Inflammatory macrophage treated with lipopolysaccharide for 1 hour (primary cell): ENCODE results near the gene STX4.

ENCODE experiments used
- DNase-seq, 2 donors: peaks; one replicate each; pipeline ENCODE4 v3.0.0-alpha.2; 2020 to 2022

STX4 gene

GRCh38 chr16:31022544-31023251, 10.7 kb upstream of the STX4 start:
- peak; percentile 48 to 59 for DNase-seq

GRCh38 chr16:31023252-31023602, 10.1 kb upstream of the STX4 start:
- DNase-seq, result no peak

- no peak for DNase-seq
Measured at GRCh38 chr16:31023627-31024226, 9.6 kb upstream of the STX4 start.

- peak; percentile 84 to 92 for DNase-seq
Measured at GRCh38 chr16:31025339-31025738, 8.0 kb upstream of the STX4 start.

- DNase-seq, result no peak
Measured at GRCh38 chr16:31029272-31029671, 4.1 kb upstream of the STX4 start.

DNA sequence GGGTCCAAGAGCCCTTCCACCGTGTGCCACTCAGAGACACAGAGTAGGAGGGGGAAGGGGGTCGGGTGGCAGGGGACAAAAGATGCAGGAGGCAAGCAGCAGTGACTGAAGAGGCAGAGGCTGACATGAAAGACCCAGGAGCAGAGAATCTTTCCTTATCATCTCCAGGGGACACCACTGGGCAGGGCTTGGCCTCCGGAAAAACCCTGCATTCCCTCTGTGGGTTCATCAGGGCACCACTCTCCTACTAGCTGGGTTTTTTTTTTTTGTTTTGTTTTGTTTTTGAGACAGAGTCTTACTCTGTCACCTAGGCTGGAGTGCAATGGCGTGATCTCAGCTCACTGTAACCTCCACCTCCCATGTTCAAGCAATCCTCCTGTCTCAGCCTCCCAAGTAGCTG, 2.1 kb upstream of the STX4 start:
- DNase-seq, result peak in 1 of 2 donors; percentile 45

DNA sequence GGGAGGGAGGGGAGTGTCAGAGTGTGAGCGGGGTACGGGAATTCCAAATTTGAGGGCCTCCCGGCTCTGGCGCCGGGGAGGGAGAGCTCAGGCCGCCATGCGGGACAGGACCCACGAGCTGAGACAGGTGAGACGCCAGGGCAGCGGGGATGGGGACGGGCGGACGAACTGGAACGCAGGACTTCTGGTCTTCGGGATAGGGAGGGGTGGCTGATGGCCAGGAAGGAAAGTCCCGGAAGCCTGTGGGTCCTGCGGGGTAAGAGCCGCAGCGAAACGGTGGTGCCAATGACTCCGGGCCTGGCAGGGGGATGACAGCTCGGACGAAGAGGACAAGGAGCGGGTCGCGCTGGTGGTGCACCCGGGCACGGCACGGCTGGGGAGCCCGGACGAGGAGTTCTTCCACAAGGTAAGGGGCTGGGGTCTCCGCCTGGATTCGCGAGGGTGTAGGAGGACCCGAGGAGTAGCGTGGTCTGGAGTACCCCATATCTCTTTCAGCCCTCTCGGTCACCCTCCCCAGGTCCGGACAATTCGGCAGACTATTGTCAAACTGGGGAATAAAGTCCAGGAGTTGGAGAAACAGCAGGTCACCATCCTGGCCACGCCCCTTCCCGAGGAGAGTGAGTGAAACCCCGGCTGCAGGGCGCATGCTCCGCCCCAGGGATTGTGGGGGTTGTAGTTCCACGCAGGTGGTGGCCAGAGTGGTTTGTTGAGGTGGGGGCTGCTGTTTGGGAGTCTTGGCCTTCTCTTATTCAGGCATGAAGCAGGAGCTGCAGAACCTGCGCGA, 543 bp downstream of the STX4 start:
- DNase-seq, result peak; percentile 81 to 89

- peak; percentile 37 to 58 for DNase-seq
Measured at GRCh38 chr16:31036691-31037090, 3.3 kb downstream of the STX4 start.

DNA sequence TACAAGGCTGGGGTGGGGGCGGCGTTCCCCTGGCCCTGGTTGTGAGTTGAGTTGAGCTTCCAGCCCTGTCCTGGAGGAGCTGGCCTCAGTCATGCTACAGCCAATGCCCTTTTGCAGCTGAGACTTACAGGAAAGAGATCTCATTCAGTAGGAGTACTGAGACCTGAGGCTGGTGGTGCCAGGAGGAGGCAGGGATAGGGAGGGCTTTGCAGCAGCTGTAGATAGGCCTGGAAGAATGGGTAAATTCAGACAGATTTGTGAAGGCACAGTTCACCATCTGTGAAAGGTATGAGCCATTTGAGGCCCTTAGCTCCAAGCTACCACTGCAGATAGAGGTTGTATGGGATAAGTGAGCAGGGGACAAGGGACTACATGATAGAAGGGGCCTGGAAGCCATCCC, 5.6 kb downstream of the STX4 start:
- no peak for DNase-seq

- no peak for DNase-seq
Measured at GRCh38 chr16:31042866-31043265, 9.5 kb downstream of the STX4 start.

- no peak for DNase-seq
Measured at GRCh38 chr16:31043352-31043751, 10.0 kb downstream of the STX4 start.

DNA sequence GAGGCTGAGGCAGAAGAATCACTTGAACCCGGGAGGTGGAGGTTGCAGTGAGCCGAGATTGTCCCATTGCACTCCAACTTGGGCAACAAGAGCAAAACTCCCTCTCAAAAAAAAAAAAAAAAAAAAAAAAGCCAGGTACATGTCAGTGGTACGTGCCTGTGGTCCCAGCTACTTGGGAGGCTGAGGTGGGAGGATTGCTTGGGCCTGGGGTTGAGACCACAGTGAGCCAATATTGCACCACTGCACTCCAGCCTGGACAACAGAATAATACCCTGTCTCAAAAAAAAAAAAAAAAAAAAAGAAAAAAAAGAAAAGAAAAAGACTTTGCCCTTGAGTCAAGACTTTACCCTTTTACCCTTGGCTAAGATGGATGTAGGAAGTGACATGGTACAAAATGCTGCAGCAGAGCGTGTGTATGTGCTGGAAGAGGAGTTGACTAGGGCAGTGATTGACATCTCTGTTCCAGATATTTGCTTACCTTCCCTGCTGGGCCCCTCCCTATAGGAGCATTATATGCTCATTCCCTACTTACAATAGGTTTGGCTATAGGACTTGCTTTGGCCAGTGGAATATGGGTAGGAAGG, 10.6 kb downstream of the STX4 start:
- DNase-seq, result no peak

DNA sequence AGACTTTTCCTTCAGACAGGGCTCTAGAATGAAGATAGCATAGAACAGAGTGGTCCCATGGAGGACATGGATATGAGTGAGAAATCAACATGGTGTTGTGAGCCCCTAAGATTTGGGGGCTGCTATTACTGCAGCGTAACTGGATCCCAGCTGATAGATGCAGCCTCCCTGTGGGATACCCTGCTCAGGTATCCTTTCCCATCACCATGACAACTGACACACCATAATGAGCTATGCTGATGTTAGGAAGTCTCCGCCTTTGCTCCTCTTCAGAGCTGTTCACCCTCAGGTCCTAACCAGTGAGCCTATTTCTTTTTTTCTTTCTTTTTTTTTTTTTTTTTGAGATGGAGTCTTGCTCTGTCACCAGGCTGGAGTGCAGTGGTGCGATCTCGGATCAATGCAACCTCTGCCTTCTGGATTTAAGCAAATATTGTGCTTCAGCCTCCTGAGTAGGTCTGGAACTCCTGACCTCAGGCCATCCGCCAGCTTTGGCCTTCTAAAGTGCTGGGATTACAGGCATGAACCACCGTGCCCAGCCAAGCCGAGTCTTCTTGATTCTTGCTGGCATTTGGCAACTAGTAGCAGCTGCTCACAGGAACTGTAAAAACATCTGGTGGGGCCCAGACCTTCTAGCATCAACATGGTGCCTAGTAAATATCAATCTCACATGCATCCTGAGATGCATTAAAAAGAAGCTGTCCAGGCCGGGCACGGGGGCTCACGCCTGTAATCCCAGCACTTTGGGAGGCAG, 17.1 kb downstream of the STX4 start:
- DNase-seq, result no peak

- DNase-seq, result peak; percentile 85 to 91
Measured at GRCh38 chr16:31052114-31052513, 18.8 kb downstream of the STX4 start.

DNA sequence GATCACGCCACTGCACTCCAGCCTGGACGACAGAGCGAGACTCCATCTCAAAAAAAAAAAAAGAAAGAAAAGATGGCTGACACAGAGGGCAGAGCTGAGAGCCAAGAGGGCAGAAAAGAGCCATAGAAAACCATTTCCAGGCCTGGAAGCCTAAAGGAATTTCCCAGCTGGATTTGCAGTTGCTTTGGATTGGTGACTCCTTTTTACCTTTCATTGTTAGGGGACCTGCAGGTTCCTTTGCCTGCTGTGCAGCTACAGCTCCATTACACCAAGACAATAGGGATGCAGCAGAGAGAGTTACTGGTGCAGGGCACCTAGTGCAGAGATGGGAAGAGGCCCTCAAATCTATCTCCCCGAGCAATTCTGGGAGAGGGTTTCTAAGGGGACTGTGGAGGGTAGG, 22.3 kb downstream of the STX4 start:
- no peak for DNase-seq

- DNase-seq, result no peak
Measured at GRCh38 chr16:31061126-31061812, 27.9 kb downstream of the STX4 start.

DNA sequence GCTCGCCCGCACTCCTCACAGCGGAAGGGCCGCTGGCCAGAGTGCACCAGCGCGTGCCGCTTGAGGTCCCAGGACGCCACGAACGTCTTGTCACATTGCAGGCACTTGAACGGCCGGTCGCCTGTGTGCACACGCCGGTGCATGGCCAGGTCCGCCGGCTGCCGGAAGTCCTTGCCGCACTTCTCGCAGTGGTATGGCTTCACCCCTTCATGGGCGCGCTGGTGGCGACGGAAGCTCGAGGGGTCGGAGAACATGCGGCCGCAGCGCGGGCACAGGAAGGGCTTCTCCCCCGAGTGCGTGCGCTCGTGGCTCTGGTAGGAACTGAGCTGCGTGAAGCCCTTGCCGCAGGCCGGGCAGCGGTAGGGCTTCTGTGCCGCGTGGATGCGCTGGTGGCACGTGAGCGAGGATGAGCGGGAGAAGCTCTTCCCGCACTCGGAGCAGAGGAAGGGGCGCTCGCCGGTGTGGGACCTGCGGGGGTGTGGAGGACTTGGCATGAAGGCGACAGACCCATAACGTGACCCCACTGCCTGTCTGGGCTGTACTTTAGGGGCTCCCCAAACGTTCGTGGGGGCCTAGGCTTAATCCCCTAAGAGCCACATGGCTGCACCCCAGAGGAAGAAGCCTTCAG, 28.6 kb downstream of the STX4 start:
- DNase-seq, result no peak

DNA sequence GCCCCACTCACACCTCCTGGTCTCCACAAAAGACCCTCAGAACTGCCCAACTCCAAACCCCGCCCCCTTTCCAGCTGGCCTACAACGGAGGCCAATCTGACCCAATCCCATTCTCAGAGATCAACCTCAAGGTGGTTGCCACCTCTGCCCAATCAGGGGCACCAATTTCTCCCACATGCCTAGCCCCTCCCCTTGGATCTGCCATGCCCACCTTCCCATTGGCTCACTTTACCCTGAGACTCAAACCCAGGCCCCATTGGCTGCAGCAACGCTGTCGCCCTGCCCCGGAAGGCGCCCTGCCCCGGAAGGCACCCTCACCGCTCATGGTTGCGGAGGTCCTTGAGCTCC, 30.1 kb downstream of the STX4 start:
- DNase-seq, result no peak

DNA sequence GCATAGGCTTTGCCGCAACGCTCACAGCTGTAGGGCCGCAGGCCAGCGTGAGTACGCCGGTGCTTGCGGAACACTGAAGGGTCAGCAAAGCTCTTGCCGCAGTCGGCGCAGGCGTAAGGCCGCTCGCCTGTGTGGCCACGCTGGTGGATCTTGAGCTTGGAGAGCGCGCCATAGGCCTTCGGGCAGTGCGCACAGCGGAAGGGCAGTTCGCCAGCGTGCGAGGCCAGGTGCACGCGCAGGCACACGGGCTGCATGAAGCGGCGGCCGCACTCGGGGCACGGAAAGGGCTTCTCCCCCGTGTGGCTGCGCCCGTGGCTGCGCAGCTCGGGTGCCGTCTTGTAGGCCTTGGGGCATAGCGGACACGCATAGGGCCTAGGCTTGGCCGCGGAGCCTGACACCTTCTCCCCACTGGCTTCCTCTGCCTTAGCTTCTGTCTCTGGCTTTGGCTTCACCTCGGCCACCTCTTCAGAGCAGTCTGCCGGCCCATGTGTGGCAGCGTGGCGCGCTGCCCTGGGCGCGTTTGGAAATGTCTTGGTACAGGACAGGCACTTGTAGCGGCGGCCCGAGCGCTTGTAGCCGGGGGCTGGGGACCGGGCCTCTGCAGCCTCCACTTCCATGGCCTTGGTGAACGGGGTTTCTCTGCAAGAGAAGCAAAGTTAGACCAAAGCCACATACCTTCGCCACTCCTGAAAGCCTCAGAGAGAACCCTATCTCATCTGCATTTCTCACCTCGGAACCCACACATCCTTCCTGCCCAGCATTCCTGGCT, 30.7 kb downstream of the STX4 start:
- DNase-seq, result no peak

GRCh38 chr16:31064882-31065461, 31.6 kb downstream of the STX4 start:
- no peak for DNase-seq

GRCh38 chr16:31067342-31067741, 34.0 kb downstream of the STX4 start:
- no peak for DNase-seq
